ENCODE measurements around the gene C20orf204. TPM values are rescaled to one million over a fixed set of nuclear protein-coding genes. Genes with fewer than 3 reads are reported as not detected.

The C20orf204 gene
- total and polyA plus RNA-seq, 12 donors = 0.11 to 0.88 (median 0.45) TPM

DNA sequence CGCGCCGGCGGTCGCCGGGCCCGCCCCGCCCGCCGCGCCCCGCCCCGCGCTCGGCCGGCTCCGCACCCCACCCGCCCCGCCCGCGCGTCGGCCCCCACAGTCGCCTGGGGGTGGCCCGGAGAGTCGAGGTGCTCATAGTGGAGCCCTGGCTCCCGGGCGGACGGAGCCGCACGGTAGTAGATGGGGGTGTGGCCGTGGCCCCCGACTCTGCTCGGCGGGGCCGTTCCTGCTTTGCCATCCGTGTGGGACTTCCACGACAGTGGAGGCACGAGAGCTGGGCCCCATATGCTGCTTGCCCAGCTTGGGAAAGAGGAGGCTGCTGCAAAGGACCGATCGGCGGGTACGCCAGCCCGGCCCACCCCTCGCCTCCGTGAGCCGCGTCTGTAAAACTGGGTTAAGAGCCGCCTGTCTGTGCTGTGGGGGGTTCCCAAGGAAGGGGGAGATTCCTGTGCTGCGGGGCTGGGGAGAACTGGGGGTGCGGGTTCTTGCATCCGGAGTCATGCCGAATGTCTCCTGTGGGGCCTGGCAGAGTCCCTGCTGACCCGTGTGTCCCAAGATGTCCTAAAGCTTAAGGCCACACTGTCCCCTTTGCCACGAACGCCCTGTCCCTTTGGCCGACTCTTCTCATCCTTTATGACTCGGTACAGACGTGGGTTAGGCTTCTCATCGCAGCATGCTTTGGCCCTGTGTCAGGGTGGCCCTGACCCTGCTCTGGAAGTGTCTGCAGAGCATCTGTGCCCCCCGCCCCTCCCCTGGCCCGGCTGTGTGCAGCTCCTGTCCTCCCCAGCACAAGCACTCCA is 44.2 kb downstream of the C20orf204 start, which contains the start of gene OPRL1:
Gene OPRL1, plus strand, starts transcription at position 70 of the 800 bp plus-strand sequence. CDS start 12,639 bp downstream, outside the sequence.
- TF ChIP-seq CTCF (IDR thresholded peaks at IDR 0.05) = no peak
- Histone ChIP-seq H3K36me3 (peaks cover 0 to 12% (median 0%) of the 10 kb centered on the region in 9 donors), H3K4me3 (peak within 1 kb of the TSS; percentile 57 to 94 (median 84)), H3K27ac (peak within 1 kb of the TSS; percentile 67 to 95 (median 86)), H3K4me1 (peaks cover 16 to 62% (median 41%) of the 10 kb centered on the region in 9 donors), H3K9me3 (no peaks in the 10 kb centered on the region), H3K27me3 (peaks cover 0 to 17% (median 16%) of the 10 kb centered on the region in 7 donors)
- 6 to 8% methylated on average over 58 to 62 of the region's 62 CpGs for WGBS, 2 donors
- DNase-seq = no peak
- intact Hi-C loops (cut with DNase I) = loop anchor here in 5 of 10 donors (5.0 kb wide), 2 partner anchors 37 to 42 kb away; no protein-coding TSS in a partner anchor
- ATAC-seq = peak in 5 of 8 donors; percentile 3 to 43 (median 4)

DNA sequence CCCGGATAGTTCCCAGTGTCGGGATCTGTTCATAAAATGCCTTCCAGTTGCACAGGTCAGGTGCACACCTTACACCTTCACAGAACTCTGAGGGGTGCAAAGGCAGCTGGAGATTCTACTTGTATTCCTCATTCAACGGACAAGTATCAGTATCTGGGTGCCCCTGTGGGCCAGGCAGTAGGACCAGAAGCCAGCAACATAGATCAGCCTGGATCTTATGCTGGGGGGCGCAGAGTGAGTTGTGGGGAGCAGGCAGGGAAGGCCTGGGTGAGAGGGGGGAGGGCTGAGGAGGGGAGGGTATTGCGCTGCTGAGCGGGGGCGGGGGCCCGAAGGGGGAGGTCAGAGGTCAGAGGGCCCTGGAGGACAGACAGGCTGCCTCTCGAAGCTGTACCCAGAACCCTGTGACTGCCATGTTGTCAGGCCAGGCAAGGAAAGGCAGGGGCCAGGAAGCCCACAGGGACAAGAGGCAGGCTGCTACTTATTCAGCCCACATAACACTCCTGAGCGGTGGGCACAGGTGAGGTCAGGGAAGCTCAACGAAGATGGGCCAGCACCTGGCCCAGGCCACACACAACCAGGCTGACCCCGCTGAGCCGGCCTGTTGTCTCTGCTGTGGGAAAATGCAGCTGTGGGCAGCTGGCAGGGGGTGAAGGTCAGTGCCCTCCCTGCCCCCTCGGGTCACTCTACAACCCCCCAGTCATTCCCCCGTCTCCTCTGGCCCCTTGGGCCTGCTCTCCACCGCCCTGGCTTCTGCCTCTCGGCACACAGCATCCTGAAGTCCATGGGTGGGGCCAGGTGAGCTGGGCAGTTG is 45.0 kb downstream of the C20orf204 start:
- Histone ChIP-seq H3K4me1 (peaks cover 16 to 62% (median 41%) of the 10 kb centered on the region in 9 donors), H3K4me3 (peak overlapping the region in 7 of 10 donors; percentile 53 to 91 (median 84)), H3K36me3 (peaks cover 0 to 6% (median 0%) of the 10 kb centered on the region in 9 donors), H3K27ac (peak overlapping the region in 5 of 10 donors; percentile 67 to 91 (median 83)), H3K9me3 (no peaks in the 10 kb centered on the region), H3K27me3 (peaks cover 0 to 25% (median 24%) of the 10 kb centered on the region in 7 donors)
- intact Hi-C loops (cut with DNase I) = loop anchor here in 5 of 10 donors (5.0 kb wide), 2 partner anchors 36 to 41 kb away; no protein-coding TSS in a partner anchor
- WGBS, 2 donors = 80% methylated on average over 17 of the region's 17 CpGs
- no peak for ATAC-seq
- TF ChIP-seq CTCF (IDR thresholded peaks at IDR 0.05) = no peak
- no peak for DNase-seq

- H3K4me3 ChIP-seq = no peak overlapping the region
- H3K9me3 ChIP-seq = no peaks in the 10 kb centered on the region
- ATAC-seq = no peak
- intact Hi-C loops (cut with DNase I) = loop anchor here in 5 of 10 donors (5.0 kb wide), 2 partner anchors 36 to 41 kb away; no protein-coding TSS in a partner anchor
- H3K27me3 ChIP-seq = peaks cover 0 to 29% (median 27%) of the 10 kb centered on the region in 7 donors
- peaks cover 16 to 57% (median 41%) of the 10 kb centered on the region in 9 donors for H3K4me1 ChIP-seq
- WGBS, 2 donors = 94% methylated on average over 6 of the region's 6 CpGs
- H3K27ac ChIP-seq = no peak overlapping the region
- H3K36me3 ChIP-seq = peaks cover 0 to under 1% (median 0%) of the 10 kb centered on the region in 9 donors
- no peak for TF ChIP-seq CTCF (IDR thresholded peaks at IDR 0.05)
- no peak for DNase-seq
These were observed 45.6 kb downstream of the C20orf204 start for GRCh38 chr20:64081624-64081964.
